T-helper 1 cell (primary cell): Measurements from ENCODE around the gene MSL1.

ENCODE experiments used
- DNase-seq, 5 donors: peaks; one replicate each; pipeline ENCODE4 v3.0.0-alpha.2; 2012 to 2020

MSL1 gene

DNA sequence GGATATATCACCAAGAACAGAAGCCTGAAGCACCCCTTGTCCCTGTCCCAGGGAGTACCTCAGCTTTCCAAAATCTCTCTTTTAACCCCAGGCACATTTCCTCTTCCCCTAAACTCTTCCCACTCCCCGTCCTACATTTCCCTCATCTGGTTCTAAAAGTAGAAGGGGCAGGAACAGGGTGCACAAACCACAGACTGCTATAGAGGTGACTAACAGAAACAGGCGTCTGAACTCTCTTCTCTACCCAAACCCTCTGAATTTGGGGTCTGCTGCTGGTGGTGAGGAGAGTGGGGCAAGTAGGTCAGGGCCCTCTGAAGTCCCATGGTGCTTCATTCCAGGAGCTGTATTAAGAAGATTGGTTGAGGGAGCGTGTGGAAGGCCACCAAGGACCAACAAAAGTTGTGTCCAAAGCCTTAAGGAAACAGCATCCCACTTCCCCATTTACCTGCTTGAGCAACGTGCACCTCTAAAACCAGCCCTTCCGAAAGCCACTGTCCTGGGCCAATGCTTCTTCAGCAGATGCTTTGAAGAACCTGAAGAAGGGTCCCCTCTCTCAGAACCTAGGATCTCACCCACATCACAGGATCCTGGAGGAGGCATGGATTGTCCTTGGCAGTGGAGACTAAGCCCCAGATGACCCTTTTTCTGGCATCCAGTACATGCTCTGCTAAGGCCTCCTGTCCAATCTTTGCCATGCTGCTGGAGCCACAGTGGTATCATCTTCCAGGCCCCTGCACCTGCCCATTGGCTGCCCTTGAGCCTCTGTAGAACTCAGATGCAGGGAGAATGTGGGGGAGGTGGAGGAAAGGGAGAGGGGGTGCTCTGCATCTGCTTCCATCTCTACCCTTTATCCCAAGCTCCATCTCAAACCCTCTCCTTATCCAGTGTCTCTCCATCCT lies 15.7 kb upstream of the MSL1 start:
- no peak for DNase-seq

DNA sequence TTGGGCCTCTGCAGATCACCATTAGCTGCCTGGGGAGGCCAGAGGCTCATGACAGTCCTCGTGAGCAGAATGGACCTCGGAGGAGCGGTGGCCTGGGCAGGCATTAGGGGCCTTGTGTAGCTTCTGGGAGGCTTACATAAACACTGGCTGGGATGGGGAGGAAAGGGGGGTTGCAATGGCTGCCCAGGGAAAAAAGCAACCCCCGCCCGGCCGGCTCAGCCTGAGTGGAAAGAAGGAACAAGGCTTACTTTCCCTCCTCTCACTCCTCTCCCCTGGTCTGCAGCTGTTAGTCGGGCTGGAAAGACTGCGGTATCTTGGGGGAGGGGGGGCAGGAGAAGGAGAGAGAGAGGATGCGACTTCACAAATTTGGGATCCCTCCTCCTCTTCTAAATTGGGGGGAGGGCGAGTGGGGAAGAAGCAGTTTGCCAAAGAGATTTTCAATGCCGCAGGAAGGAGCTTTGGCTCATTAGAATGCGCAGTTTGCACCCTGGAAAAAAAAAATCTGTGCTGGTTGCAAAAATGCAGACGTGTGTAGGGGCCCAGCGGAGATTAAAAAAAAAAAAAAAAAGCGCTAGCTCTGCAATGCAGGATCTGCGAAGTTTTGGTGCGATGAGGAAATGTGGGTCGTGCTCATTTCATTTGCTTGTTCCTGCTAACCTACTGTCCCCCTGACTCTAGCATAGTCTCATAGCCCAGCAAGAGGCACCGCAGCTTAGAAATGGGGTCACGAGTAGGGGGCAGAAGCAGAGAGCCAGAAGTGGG lies 14.8 kb upstream of the MSL1 start:
- no peak for DNase-seq

DNA sequence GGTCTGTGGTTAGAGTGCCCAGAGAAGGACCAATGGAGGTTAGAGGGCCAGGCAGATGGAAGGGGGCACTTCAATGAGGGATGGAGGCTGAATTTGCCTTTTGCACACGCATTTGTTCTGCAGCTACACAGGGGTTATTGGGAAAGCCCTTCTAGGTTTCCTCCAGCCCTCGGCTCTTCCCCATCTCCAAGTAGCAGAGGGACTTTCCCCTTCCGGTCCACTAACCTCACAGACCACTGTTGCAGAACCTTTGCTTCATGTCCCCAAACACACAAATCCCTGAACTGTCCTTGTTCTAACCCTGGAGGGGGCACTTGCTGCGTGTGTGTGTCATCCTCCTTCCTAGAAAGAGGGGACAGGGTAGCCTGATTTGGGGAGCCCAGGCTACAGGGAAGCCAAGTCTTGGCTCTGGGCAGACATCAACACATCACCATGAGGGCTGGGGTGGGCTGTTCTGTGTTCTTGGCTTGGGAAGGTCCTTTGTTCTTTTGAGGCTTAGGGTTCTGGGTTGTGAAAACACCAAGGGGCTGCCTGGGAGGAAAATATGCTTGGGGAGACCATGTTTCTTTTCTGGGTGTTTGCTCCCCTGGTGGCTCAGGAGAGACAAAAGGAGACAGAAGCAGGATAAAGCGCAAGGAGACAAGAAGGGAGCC lies 14.1 kb upstream of the MSL1 start:
- DNase-seq = no peak

DNA sequence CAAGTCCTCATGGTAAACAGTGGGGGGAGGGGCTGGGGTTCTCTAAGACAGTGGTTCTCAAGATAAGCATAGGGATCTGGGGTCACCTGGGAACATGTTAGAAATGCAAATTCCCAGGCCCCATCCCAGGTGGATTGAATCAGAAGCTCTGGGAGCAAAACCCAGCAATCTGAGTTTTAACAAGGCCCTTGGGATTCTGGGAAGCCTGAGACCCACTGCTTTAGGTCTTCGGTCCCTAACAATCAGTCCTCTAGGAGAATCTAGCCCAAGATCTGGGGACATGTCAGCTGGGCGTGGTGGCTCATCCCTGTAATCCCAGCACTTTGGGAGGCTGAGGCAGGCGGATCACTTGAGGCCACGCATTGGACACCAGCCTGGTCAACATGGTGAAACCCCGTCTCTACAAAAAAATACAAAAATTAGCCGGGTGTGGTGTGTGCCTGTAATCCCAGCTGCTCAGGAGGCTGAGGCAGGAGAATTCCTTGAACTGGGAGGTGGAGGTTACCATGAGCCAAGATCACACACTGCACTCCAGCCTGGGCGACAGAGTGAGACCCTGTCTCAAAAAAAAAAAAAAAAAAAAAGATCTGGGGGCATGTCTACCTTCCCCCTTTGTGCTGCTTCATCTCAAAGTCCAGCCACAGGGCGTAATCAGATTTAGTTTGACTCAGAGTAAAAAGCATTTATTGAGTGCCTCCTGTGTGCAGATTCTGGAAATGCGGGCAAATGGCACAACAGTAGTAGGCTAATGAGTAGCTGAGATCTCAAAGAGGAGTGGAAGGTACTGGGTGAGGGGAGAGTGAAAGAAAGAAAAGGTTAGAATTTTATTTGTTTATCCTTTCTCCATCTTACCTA lies 12.6 kb upstream of the MSL1 start:
- no peak for DNase-seq

DNA sequence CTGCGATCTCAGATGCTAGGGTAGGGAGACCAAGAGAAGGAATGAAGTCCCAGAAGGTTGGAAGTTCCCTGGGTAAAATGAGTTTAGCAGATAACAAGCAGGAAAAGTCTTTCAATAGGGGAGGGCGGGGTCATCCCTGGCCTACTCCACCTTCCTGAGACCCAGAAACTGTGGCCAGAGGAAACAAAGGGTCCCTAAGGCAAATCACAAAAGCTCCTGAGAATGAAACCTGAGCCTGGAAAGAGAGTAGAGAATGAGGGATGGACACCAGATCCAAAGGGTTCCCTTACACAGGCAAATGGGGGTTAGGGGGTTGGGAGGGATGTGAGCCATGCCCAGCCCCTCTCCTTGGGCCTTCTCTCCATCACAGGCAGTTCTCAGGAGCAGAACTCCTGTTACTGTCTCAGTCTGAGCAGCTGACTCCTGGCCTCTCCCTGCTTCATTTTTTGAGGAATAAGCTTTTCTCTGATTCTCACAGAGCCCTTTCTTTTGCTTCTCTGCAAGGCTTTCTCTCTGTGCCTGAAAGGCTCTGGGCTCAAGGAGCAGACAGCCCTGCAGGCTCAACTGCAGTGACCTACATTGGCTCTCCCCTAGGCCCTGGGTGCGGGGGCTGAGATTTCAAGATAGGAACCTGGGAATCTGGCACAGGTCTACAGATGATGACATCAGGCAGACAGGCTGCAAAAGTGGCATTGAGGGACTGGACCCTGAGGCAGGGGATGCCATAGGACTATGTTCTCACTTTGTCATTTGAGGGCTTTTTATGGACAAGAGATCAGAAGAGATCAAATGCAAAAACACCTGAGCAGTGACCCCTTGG lies 11.5 kb upstream of the MSL1 start:
- DNase-seq = no peak

DNA sequence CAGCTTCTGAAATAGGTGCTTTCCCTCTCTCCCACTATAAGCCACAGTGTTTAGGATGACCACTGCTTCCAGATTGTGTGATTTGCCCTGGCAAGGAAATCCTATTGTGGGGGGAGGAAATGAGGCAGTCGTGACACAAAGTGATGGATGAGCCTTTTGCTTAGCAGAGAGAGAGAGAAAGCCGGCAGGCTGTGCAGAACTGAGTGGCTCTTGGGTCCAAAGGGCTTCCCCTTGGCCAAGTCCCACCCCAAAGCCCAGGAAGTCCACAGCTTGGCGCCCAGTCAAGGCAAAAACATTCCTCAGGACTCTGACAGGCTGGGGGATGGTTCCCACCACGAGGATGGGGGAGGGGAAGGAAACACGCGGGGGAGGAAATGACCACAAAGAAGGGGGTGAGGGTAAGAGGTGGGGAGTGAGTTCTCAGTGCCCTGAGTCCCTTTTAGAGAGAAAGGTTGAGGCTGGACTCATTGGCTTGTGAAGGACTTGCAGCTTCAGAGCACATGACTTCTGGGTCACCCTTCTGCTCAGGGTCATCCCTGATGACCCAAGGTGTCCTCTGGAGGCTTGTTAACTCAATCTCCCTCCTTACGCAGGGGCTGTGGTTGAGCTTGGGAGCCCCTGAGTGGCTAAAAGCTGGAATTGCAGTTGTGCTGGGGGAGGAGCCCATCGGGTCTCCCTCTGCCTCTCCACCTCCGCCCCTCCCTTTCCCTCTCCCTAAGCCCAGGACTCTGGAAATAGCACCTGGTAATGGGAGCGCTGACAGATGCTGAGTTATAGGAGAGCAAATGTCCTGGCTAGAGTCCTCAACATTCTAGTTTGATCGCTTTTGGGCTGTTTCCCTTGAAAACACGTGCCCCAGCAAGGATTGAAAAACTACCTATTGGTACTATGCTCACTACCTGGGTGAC lies 10.3 kb upstream of the MSL1 start:
- peak in 4 of 5 donors; percentile 53 to 76 (median 58) for DNase-seq

DNA sequence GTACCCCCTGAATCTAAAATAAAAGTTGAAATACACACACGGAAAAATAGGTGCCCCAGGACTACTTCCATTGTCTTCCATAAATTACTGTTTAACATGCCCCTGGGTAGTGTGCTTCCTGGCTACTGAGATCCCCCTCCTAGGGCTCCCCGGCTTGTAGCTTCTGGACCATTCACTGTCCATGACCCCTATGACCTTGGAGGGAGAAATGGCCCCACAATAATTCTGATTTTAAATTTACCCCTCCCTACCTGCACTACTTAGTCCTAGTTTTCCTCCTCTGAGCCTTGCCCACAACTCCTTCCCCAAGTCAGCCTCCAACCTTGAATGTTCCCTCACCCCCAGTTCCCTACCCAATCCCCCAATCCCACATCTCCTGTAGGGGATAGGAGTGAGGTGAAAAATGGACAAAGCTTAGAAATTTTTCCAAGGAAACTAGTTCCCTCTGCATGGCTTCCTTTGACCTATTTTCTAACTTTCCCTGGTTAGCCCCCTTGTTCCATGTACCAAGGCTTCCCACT lies 9.5 kb upstream of the MSL1 start:
- no peak for DNase-seq

DNA sequence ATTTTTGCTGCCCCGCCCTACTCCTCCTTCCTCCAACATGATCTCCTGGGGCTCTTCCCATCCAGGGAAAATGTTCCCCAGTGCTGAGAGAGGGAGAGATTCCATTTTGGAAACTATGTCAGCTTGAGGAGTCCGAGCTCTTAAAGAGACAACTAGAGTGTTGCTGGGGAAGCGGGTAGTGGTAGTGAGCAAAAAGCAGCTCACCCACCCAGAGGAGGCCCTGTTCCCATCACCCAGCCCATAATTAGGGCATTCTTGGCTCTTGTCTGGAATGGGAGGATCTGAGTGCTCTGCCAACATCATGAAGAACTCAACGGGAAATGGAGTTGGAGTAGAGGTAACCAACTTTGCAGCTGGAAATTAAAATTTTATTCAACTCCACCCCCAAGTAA lies 9.1 kb upstream of the MSL1 start:
- DNase-seq = no peak

DNA sequence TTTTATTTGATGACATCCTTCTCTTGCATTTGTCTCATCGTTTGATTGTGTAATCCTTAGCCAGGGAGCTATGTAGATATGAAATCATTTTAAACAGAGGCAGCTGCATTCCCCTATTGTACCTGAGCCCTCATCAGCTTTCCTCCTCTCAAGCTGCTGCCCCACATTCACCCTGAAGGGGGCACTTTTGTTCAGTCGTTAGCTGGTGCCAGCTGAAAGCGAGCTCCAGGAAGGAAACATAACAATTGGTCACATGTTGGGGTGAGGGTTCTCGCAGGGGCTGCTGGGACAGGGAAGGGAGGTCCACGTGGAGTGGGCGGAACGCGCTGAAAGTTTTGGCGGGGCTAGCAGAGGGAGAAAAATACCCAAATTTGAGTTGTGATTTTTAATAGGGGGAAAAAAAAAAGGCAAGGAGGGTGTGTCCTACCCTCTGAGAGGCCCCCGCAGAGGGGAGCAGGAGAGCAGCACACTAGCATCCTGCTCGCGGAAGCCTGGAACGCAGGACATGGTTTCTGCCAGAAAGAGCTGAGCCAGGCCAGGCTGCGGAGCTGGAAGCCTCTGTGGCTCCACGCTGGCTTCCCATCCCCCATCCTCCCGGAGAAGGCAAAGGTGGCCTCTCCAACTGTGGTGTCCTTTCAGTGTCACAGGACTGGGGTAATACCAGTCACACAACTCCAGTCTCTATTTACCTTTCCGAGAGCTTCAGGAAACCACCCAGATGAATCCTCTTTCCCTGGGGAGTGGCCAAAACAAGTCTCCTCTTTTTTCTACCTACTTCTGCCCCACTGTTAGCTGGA lies 8.5 kb upstream of the MSL1 start:
- DNase-seq = peak; percentile 76 to 93 (median 87)

DNA sequence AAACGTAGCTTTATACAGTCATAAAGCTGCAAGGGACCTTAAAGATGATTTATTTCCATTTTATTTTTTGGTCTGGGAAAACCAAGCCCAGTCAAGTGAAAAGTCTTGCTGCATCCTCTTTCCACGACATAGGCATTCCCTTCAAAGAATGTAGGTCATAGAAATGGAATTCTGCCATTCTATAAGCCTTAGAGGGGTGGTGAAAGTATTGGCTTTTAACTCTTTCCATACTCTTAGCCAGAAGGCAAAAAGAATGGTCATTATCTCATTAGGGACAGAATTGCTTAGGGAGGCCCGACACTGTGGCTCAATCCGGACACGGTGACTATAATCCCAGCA lies 7.9 kb upstream of the MSL1 start:
- DNase-seq = no peak

DNA sequence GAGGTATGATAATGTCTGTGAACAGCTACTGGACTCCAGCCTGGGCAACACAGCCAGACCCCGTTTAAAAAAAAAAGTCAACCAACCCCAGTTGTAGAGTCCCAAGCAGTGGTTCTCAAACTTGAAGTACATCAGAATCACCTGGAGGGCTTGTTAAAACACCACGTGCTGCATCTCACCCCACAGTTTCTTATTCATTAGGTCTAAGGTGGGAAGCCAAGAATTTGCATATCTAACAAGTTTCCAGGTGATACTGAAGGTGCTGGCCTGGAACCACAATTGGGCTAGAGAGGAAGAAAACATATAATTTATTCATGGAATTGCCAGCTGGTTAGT lies 6.7 kb upstream of the MSL1 start:
- DNase-seq = no peak

DNA sequence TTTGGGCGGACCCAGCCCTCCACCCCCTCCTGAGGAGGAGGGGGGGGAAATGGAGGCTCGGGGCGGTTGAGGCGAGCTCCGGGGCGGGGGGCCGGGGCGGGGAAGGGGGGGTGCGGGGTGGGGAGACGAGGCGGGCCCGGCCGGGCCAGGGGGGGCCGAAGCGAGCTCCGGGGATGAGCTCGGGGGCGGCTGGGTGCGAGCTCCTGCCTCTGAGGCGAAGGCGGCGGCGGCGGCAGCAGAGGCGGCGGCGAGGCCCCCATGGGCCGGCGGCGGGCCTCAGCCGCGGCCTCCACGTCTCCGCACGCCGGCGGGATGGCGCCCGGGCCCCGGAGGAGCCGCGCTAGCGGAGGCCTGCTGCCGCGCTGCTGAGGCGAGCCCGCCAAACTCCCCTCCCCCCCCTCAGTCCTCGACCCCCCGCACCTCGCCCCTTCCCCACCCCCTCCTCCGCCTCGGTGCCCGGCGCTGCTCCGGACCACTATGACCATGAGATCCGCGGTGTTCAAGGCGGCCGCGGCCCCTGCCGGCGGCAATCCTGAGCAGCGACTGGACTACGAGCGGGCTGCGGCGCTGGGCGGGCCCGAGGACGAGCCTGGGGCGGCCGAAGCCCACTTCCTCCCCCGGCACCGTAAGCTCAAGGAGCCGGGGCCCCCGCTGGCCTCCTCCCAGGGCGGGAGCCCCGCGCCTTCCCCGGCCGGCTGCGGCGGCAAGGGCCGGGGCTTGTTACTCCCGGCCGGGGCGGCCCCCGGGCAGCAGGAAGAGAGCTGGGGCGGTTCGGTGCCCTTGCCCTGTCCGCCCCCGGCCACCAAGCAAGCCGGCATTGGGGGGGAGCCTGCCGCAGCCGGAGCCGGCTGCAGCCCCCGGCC lies 596 bp downstream of the MSL1 start:
- peak in 3 of 5 donors; percentile 37 to 59 (median 41) for DNase-seq

DNA sequence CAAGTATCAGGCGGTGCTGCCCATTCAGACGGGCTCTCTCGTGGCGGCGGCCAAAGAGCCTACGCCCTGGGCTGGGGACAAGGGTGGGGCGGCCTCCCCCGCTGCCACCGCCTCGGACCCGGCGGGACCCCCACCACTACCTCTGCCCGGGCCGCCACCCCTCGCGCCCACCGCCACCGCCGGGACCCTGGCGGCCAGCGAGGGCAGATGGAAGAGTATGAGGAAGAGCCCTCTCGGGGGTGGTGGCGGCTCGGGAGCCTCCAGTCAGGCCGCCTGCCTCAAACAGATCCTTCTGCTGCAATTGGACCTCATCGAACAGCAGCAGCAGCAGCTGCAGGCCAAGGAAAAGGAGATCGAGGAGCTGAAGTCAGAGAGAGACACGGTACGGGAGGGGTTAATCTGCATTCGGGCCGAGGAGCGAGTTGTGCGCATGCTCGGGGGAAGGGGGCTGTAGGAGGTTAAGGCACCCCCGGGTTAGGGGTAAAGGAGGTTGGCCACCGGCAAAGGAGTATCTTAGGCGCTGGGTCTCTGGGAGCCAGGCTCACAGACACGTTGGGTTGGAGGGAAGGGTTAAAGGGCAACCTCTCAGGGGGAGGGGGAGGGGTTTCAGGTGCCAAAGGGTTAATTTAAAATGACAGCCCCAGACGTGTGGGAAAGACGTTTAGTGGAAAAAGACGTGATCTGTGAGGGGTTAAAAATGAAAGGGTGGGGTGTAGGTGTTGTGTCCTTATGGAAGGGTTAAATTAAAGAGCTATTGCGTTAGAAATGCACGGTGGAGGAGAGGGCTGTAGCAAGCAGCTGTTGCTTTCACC lies 1.4 kb downstream of the MSL1 start:
- DNase-seq = peak in 4 of 5 donors; percentile 38 to 65 (median 43)

DNA sequence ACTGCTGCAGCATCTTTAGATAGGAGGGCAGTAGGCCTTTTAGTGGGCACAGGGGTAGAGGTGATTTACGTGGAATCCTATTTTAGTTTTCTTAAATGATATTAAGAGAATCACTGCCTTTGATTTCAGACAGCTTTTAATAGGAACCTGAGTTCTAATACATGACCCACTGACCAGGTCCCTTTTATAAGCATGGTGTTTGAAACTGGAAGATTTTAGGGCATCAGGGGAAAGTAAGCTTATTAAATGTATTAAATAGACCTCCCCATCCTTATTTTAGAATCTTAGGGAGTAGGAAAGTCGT lies 2.0 kb downstream of the MSL1 start:
- no peak for DNase-seq

DNA sequence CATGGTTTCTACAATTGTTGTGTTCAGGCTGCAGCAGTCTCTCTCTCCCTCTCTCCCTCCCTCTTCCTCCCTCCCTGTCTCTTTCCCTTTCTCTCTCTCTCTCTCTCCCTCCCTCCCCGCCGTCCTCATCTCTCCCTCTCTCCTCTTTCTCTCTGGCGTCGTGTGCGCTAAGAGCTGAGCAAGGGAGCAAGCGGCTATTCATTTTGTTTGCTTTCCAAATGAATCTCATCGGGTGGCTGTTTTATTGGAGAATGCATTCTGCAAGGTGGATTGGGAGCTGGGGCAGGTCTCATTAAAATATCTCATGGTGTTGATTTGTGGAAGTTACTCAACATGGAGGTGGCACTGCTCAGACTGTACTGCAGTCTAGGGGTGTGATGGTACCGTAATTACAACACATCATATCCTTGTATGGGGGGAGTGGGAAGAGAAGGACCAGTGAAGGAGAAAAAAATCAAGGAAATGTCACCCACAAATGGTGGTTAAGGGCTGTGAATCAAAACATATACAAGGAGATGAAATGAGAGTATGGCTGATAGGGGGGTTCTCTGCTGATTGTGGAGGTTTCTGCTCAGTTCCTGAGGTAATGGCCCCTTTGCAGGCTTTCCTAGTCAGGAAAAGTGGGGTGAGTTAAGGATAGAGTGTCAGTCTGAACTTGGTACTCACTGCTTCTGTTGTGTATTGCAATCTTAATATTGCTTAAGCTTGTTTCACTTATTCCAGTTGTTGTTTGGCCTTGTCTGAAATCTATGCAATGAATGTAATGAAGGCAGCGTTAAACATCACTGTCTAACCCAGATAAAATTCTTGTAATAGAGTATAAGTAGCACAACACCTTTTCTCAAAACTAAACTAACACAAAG lies 2.7 kb downstream of the MSL1 start:
- DNase-seq = no peak

DNA sequence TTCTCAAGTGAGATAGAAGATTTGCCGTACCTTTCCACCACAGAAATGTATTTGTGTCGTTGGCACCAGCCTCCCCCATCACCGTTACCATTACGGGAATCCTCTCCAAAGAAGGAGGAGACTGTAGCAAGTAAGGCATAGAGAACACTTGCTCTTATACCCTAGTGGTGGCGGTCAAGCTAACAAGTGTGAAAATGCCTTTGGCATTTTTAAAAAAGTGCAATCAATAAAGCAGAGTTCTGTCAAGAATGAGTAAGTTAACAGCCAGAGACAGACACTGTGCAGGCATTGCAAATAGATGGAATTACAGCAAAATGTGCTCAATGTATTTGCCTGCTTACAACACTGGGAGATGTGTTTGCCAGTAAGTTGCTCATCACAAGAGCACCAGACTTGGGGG lies 7.7 kb downstream of the MSL1 start:
- no peak for DNase-seq
